Left renal cortex interstitium (tissue), 4 donors: Measurements from ENCODE around the gene KDM5C. TPM values are rescaled to one million over a fixed set of nuclear protein-coding genes. Genes with fewer than 3 reads are reported as not detected.
"Not testable (repeated sequence)": the region's sequence is repeated elsewhere in the genome, so short reads cannot be mapped to it uniquely, and the experiment has no call there.

Experiments
- DNase-seq, 4 donors: peaks; one replicate each; pipeline ENCODE4 v3.0.0-alpha.2; 2013; ENCODE audit warnings: low read depth in 4 of 4, low spot score in 2 of 4, missing footprints in 1 of 4
- polyA plus RNA-seq, 4 donors: library from polyadenylated mRNA; unstranded; fragments of 120-200 nt; gene quantifications; one replicate each; pipeline ENCODE4 v1.2.1, GENCODE V29; 2013; ENCODE audit not compliant: insufficient read length in 4 of 4

Gene KDM5C
- polyA plus RNA-seq, 4 donors, result 65.0 to 80.6 (median 72.1) TPM

DNA sequence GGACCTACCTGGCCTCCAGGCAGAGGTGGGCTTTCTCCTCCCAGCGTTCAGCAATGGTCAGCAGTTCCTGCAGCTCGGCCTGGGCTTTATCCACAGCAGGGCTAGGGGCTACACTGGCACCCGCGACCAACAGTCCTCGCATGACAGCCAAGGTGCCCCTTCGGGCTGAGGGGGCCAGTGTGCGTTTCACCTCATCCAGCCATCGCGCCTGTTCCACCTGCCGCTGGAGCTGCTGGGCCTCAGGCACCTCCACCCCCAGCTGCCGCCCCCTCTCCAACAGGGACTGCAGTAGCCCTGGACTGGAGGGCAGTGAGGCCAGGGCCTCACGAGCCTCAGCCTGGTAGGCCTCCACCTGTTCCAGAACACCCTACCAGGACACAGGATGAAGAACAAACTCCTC lies 28.3 kb downstream of the KDM5C start:
- DNase-seq, result no peak

DNA sequence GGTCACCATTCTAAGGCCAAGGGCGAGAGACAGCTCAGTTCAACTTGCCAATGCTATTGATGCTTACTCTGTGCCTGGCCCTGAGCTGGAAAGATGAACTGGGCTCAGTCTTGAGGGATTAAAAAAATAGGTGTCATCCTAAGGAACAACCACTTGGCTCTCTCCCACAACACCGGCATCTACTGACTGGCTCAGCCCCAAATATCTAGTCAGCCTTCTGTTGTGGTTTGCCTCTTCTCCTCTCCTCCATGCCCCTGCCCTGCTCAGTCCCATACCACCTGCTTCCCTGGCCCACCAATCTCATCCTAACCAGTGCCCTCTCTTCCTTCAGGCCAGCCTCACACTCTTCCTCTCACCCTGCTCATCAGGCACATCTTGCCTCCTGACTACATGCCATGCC lies 29.6 kb downstream of the KDM5C start:
- no peak for DNase-seq

DNA sequence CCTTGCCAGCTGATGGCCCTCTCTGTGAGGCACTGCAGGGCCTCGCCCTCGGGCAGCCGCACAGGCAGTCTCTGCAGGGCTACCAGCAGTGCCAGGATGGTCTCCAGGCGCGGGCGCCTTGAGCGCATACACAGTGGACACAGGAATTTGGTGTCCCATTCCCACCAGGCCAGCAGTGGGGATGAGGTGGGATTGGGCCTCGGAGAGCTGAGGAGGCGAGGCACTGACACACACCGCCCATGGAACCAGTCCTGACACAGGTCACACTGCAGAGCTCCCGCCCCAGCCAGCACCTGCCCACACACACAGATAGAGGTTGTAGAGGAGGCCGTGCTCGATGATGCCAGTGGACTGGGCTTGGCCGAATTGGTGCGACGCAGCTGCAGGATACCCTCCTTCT lies 30.7 kb downstream of the KDM5C start:
- no peak for DNase-seq

DNA sequence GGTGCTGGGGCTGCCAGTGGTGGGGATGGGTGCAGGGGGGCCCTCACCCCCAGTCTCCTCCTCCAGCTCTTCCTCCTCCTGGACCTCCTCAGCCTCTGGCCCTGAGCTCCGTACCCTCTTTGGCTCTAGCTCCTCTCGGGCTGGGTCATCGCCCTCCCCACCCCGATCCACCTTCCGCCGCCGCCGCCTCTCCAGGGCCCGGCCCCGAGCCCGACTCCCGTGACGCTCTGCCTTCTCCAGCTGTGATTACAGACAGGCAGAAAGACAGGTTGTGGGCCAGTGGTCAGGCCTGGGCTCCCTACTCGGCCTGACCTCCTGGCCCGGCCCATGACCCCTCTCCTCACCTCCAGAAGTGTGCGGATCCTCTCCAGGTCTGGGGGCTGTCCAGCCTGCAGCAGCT lies 31.9 kb downstream of the KDM5C start:
- DNase-seq, result no peak

- no peak for DNase-seq
These were observed 34.5 kb downstream of the KDM5C start for GRCh38 chrX:53190363-53190960.

GRCh38 chrX:53188763-53189162 lies 36.2 kb downstream of the KDM5C start:
- DNase-seq, result no peak

GRCh38 chrX:53186351-53186750 lies 38.7 kb downstream of the KDM5C start:
- DNase-seq, result no peak

GRCh38 chrX:53184836-53185235 lies 40.2 kb downstream of the KDM5C start:
- DNase-seq, result no peak

DNA sequence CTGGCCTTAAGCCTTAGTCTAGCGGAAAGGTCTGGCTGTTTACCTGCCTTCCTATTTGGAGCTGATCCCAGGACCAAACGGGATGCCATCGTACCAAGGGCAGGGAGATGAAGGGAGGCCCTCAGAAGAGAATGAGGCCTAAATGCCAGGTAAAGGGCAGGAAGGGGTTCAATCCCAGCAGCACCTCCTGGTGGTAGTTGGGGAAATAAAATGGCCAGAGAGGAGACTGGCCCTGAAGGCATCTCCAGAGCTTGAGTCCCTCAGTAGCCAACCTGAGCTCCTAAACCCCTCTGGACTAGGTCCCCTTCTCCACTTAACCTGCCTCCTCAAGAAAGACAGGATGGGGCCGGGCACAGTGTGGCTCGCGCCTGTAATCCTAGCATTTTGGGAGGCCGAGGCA lies 53.7 kb downstream of the KDM5C start:
- DNase-seq, result no peak

GRCh38 chrX:53166103-53166502 lies 58.9 kb downstream of the KDM5C start:
- no peak for DNase-seq

DNA sequence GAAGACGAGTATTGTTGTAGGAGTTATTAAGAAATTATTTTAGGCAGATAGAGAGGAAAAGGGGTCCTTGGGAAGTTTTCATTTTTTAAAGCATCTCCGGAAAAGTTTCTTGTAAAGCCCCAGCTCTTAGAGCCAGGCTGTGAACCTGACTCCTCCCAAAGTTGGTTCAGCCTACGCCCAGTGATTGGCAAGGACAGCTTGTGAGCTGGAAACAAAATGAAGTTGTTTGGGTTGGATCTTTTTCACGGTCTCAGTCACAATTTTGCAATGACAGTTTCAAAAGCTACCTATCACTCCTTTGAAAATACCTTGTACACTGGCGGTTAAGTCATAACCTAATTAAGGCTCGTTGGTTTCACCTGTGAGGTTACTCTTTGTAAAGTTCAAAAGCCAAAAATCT lies 60.4 kb downstream of the KDM5C start:
- DNase-seq, result not testable (repeated sequence)

DNA sequence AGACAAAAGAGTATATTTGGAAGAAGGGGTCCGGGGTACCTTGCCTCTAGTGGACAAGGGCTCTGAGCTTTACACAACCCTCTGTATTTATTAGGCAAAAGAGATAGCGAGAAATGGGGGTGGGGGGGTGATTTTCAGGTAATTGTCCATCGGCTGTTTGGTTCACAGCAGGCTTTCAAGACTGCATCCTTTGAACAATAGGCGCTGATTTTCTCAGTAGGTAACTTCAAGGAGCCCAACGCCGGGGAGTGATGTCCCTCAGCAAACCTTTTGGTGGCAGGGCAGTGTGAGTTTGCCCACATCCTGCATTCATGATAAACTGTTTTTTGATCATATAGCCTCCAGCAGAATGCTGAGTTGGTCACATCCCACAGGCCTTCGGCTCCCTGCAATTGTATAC lies 61.6 kb downstream of the KDM5C start:
- no peak for DNase-seq

DNA sequence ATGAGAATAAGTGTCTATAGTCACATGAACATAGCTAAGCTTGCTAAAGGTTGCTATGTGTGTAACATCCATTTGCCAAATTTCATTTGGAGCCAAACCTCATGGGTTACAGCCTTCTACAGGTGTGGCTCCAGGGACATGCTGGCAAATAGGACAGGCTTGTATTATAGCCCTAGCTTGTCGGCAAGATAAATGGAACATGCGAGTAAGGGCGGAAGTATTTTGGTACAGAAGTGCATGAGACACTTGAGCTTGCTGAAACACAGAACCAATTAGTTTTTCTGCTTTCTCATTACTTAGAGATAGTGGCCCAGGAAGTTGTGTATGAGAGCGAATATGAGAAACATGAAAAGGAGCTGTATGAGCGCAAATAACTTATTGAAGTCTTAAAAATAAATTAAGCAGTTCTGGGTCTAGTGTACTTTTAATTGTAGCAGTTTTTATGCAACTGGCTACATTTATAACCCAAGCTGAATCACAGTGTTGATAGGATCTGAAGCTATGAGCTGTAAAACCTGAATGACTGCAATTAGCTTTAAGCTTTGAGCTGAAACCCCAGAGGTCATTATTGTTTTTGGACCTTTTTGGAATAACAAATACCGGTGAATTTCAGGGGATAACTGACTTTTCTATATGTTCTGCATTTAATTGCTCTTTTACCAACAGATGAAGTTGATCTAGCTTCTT lies 64.6 kb downstream of the KDM5C start:
- no peak for DNase-seq

DNA sequence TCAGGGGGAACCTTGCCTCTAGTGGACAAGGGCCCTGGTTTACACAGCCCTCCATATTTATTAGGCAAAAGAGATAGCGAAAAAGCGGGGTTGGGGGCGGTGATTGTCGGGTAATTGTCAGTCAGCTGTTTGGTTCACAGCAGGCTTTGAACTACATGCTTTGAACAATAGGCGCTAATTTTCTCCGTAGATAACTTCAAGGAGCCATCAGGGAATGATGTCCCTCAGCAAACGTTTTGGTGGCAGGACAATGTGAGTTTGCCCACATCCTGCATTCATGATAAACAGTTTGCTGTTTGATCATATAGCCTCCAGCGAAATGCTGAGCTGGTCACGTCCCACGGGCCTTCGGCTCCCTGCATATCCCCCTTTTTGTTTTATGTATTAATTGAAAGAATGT lies 65.8 kb downstream of the KDM5C start:
- DNase-seq, result no peak

DNA sequence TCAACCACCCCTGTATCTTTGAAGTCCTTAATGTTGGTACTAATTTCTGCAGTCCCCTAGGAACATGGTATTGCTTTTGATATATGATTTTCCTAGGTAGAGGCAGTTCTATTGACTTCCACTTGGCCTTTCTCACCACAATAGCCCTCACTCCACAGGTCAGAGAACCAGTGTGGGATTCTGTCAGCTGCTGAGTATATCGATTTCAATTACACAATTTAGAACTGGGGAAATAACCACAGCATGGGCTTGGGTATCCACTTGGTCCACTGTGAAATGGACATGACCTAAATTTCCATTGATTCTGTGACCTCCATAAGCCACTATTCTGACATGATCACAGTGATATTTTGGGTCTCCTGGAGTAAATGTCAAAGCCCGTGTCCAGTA lies 68.8 kb downstream of the KDM5C start:
- DNase-seq, result no peak

- no peak for DNase-seq
These were observed 69.3 kb downstream of the KDM5C start for GRCh38 chrX:53155512-53156206.

- DNase-seq, result no peak
These were observed 71.4 kb downstream of the KDM5C start for GRCh38 chrX:53153581-53153980.

Other genes starting within 250 kb of the KDM5C start
- 10 to 100 TPM; 10.5 to 30.3 (median 21.3) TPM for gene GPR173, start 176.4 kb downstream of the KDM5C start, polyA plus RNA-seq
- 10 to 100 TPM; 19.5 to 40.0 (median 32.7) TPM for gene TSPYL2, start 142.8 kb downstream of the KDM5C start, polyA plus RNA-seq
- gene KANTR, start 131.1 kb downstream of the KDM5C start, polyA plus RNA-seq, result 10 to 100 TPM in 3 of 4 donors, 1 to 10 TPM in 1; 8.8 to 49.3 (median 24.5) TPM
- 10 to 100 TPM; 12.3 to 18.0 (median 15.2) TPM for gene IQSEC2, start 56.4 kb upstream of the KDM5C start, polyA plus RNA-seq
- 100 to 1,000 TPM in 2 of 4 donors, 10 to 100 TPM in 2; 93.5 to 112 (median 100) TPM for gene SMC1A, start 197.4 kb upstream of the KDM5C start, polyA plus RNA-seq
- gene RIBC1, start 197.7 kb upstream of the KDM5C start, polyA plus RNA-seq, result 1 to 10 TPM; 3.4 to 5.6 (median 4.6) TPM
- 100 to 1,000 TPM; 103 to 124 (median 112) TPM for gene HSD17B10, start 209.2 kb upstream of the KDM5C start, polyA plus RNA-seq